ENCODE results near the gene BRINP2. TPM values are rescaled to one million over a fixed set of nuclear protein-coding genes. Genes with fewer than 3 reads are reported as not detected.

The BRINP2 gene, protein sequence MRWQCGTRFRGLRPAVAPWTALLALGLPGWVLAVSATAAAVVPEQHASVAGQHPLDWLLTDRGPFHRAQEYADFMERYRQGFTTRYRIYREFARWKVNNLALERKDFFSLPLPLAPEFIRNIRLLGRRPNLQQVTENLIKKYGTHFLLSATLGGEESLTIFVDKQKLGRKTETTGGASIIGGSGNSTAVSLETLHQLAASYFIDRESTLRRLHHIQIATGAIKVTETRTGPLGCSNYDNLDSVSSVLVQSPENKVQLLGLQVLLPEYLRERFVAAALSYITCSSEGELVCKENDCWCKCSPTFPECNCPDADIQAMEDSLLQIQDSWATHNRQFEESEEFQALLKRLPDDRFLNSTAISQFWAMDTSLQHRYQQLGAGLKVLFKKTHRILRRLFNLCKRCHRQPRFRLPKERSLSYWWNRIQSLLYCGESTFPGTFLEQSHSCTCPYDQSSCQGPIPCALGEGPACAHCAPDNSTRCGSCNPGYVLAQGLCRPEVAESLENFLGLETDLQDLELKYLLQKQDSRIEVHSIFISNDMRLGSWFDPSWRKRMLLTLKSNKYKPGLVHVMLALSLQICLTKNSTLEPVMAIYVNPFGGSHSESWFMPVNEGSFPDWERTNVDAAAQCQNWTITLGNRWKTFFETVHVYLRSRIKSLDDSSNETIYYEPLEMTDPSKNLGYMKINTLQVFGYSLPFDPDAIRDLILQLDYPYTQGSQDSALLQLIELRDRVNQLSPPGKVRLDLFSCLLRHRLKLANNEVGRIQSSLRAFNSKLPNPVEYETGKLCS
- total RNA-seq, result not detected in 2 replicates

DNA sequence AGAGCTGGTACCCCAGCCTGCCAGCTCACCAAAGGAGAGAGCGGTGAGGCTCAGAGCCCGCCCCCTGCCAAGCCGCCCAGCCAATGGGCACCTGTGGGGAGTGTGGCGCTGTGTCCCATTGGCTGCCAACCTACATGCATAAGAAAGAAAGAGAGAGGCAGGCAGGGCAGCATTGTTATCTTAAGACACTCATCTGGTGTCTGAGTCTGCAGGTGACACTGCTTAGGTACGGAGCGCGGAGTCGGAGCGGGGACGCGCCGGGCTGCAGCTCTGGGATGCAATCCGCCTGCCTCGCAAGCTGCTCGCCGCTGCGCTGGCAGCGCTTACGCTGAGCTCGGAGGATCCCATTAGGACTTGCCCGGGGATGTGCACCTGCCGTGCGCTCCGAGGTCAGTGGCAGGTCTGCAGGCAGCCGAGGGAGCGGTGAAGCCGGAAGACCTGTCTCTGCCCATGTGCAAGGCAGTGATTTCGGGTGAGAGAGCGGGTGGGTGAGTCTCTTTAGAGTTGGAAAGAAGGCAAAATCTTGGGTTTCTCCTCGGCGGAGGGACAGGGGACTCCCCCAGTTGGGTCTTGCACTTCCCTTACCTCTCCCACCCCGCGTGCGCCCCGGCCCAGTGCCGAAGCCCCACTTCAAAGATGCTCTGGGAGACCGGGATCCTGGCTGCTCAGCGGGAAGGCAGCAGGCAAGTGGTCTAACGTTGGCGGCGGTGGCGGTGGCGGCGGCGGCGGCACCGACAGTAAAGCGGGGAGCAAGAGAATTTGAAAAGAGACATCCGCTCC is at the start of gene BRINP2:
Gene BRINP2, plus strand, starts transcription at position 203 of the 780 bp plus-strand sequence. CDS start 58,919 bp downstream, outside the sequence.
- peak; percentile 42 for DNase-seq (ENCODE audit: low read depth)

DNA sequence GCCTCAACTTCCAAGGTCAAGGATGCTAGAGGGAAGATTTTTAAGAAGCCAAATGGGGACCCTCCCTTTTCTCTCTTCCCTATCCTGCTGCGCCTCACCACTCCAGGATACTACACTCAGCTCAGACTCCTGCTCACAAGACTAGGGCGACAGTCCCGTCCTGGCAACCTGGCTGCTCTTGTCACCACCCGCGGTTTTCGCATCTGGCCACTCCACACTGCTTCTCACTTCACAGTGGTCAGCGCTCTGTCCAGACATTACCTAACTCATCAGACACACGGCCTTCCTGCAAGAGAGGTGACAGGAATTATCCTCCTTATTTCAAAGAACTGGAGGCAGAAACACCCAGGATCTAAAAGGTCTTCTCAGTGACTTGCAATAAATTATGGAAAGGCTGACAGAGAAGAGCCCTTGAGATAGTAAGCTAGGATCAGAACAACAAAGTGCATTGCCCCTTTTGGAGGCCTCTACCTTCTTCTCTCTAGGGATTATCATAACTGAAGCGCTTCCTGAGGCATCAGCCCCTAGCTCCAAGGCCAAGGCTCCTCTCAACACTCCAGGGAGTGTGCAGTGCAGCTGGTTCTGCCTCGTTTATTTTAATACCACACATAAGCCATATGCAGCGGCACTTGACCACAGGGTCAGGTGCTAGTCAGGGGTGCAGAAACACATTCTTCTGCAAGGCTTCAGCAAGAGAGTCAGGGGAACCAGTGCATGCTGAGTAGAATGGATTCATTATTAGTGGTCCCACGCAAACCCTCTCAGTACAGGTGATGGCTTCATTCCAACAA is 48.1 kb upstream of the BRINP2 start:
- DNase-seq (ENCODE audit: low read depth), result peak; percentile 25

DNA sequence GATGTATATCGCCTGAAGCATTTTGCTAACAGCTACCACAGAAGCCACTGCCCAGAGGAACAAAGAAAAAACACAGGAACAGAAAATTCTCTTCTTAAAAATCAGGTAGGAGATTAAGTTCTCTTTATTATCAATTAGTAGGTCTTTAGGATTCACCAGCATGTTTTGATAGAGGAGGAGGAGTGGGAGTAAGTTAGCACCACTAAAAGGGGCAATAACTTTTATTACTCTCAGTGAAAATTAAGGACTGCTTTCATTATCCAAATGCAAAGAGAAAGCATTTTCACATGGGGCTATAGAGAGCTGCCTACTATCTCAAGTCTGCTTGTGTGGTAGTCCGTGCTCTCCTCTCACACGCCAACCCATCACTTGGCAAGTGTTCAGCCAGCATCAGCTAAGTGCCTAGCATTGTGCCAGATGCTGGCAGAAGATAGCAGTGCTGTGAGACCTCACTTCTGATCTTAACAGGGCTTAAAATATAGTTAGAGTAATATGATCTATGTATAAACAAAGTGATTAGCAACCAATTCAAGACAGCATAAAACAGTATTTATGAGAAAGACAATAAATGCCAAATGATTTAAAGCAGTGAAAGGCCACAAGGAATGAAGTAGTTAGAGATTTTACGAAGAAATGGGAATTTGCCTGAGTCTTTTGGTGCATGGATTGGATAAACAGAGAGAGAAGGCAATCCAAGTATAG is 46.0 kb upstream of the BRINP2 start:
- DNase-seq (ENCODE audit: low read depth), result no peak

DNA sequence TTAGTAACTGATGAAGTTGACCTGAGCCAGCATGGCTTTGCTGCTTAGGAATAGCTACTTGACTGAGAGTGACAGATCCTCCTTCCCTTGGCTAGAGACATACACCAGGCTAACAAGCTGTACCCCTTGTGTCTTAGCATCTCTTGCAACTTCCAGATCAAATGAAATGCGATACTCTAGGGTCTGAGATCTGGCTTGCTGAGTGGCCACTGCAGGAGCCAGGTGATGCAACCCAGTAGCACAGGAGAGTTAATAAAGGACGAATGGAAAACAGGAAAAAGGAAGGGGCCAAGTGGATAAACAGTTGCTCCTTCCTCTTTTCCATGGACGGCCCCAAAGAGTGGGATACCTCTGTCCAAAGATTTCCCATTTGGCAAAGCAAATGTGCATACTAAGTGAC is 44.5 kb upstream of the BRINP2 start:
- no peak for DNase-seq (ENCODE audit: low read depth)

DNA sequence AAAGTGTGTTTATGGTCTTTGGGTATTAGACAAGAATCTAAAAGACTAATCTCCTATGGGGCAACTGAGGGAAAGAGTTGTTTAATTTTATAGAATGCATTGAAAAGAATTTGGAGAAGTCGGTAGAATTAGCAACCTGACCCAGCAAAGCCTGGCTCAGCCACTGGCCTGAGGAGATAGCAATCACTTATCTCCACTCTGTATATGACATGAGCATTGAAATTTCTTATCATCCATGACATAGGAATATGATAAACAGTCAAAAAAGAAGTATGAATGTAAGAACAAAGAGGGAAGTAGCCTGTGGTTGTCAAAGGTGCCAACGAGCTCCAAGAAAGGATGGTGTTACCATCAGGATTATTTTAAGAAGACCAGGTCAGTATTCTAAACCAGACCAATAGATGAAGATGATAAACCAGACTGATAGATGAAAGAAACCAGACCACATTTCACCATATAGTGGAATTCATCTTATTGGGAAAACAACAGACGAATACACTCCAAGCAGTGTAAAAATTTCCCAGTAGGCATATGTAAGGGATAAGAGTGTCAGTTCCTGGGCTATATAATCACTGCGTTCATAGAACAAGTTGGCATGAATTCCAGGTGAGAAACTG is 42.0 kb upstream of the BRINP2 start:
- DNase-seq (ENCODE audit: low read depth), result no peak

DNA sequence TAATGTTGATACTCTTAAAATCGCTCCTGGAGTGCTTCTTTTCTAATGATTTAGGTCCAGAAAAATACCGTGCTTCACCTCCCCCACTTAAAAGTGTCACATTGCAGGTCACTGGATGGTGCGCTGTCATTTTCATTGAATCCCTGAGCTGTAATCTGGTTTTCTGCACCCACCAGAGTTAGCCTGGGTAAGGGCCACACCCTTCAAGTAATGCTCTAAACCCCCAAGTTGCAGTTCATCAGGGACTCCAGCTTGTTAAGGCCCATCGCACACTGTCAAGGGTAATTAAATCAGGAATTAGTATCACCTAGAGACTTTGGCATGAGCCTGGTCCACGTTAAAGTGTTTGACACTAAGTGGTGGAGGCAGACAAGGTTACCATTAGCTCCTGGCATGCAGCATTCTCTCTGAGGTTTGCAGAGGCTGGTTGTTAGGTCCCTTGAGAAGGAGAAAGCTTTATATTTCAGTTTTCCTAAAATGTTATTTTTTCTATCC is 40.3 kb upstream of the BRINP2 start:
- no peak for DNase-seq (ENCODE audit: low read depth)

DNA sequence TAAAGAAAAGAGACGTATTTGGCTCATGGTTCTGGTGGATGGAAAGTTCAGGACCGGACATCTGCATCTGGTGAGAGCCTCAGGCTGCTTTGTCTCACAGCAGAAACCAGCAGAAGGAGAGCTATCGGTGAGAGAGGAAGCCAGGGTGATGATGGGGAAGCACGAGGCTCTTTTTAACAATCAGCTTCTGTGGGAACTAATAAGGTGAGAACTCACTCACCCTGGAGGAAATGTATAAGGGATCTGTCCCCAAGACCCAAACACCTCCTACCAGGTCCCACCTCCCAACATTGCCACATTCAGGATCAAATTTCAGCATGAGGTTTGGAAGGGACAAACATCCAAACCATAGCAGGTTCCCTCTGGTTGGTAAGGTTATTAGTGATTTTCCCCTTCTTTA is 39.0 kb upstream of the BRINP2 start:
- DNase-seq (ENCODE audit: low read depth), result no peak

DNA sequence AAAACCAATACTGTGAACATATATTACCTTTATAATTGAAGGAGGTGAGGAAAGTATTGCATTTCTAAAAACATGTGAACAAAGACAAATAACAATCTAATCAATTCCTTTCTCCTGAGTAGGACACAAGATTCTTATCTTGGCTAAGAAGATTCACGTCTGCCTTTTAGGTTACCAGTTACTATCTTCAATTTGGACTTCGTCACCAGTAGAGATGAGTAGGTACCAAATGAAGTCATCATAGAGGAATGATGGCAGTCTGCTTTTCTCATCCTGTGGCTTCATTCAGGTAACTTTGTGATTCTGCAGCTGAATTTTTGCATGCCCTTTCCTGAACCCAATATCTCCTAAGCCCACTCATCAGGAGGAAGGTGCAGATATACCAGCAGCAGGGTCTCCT is 38.6 kb upstream of the BRINP2 start:
- DNase-seq (ENCODE audit: low read depth), result no peak

DNA sequence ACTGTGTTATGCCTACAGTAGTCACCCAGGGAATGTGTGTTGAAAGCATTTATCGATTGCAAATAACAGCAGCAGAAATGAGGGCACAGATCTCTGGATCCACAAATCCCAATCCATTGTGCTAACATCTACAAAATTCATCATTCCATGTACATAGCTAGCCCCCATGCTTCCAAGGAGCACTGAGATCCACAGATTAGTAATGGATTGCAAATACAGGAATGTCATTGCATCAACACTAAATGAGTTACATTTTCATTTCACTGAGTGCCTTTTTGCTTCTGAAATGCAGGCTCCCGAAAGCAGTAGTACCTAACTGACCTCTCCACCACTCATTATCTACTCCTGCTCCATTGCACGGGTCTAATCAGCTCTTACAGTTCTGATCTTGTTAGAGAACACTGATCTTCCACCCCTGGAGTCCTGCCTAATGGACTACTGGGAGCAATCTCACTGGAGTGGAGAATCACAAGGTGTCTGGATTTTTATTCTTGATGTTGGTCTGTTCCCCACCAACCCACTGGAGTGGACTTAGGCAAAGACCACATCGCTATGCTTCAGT is 36.7 kb upstream of the BRINP2 start:
- DNase-seq (ENCODE audit: low read depth), result no peak

DNA sequence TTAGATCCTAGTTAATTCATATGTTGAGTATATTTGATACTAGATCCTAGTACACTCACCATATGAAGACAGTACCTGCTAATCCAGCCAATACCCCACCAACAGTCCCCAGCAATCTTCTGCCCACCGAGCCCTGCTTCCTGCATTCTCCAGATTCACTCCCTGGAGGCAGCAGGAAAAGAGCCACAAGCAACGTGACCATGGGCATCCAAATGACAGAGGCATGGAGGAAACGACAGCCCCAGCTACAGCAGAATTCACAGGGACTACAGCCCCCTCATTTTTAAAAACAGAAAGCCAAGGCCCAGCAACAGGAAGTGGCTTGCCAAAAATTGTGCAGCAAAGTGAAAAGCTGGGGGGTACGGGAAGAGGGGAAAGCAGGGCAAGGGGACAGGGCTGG is 35.5 kb upstream of the BRINP2 start:
- no peak for DNase-seq (ENCODE audit: low read depth)

DNA sequence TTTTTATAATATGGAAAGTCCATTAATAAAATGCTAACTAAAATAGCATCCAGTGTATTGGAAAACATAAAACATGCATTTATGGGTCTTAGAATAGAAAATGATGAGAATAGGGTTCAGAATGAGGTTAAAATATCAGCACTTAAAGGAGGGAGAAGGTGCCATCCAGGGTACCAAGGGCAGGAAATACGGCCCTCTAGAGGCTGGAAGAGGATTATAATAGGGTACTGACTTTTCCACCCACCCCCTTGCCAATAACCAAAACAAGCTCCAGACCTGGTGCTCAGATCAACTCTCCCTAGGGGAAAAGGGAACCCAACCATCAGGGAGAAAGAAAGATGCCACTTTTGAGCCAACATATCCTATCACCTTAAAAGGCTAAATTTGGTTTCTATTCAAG is 32.9 kb upstream of the BRINP2 start:
- DNase-seq (ENCODE audit: low read depth), result no peak

DNA sequence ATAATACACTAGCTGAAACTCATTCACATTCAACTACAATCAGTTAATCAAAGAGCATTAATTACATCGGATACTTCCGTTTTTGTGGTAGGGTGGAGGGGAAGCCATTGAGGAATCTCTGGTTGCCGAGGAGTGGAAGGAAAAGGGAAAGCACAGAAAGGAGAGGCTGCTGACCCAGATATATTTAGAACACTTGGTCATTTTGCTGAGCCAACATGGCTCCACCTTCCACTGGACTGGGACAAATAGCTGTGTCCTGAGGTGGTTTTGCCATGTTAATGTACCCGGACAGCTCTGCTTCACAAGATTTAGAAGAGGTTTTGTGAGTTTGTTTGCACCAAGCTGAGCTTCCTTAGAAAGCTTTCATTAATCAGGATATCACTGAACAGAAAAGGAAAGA is 32.4 kb upstream of the BRINP2 start:
- DNase-seq (ENCODE audit: low read depth), result no peak

DNA sequence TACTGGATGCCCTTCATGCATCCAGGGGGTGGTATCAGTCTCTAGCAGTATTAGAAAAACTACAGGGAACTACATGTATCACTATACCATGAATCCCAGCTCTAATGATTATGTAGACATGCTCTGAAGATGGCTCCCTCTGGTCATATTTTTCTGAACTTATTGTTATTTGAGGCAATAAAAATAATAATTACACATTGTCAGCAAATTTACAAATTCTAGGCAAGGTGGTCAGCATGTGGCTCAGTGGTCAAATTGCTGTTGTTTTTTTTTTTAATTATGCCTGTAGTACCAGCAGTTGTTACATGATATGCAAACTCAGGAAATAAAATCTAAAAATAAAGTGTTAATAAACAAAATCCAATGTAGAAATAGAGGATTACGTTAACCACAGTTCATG is 28.7 kb upstream of the BRINP2 start:
- DNase-seq (ENCODE audit: low read depth), result no peak

DNA sequence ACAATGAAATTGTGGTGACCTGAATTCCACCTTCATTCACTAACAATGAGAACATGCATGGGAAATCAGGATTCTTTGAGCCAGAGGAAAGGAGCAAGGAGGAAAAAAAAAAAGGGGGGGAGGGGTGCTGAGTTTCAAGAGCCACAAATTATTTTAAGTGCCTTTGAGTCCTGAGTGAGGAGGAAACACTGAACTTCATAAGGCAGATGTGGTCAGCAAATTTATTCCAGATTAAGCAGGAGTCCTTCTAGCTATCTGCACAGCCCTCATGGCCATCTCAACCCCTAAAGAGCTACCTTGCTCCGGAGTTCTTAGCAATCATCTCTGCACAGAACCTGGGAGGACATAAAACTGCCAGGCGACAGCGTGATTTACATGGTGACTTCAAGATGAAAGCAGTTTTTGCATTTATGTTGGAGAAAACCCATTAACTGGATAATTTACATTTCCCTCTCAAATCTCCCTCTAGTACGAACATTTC is 27.9 kb upstream of the BRINP2 start:
- DNase-seq (ENCODE audit: low read depth), result no peak

DNA sequence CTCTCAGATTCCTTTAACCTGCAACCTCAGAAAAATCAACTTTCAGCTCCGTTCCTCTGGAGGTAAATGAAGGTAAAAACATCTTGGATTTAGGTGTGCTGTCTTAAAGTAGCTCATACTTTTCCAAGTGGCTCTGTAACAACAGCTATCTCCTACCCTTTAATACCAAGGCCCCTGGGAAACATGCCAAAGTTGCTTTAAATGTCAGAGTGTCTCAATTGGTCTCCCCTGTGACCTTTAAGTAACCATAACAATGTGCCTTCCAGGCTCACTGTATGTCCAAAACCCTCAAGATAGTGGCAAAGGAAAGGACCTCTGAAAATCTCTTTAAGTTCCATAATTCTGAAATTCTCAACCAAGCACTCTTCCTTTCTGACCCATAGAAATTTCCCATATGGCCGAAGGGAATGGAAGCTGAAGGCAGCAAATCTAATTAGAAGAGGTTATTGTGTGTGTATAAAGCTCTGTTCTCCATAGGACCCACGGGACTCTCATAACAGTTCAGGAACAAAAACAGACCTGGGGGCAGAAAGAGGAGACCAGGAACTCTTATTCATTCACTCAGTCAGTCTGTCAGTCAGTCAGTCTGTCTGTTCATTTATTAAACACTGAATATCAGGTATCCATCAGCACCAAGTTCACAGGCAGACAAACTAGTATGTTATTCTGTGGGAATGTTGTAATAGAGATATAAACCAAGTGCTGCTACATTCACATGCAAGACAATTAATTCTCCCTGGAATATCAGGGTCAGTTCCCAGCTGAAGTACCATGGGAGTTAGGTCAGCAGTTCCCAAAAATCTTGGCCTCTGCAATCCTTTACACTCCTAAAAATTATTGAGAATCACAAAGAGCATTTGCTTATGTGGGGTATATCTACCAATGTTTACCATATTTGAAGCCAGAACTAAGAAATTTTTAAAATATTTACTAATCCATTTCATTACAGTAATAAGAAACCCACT is 25.4 kb upstream of the BRINP2 start:
- DNase-seq (ENCODE audit: low read depth), result no peak

DNA sequence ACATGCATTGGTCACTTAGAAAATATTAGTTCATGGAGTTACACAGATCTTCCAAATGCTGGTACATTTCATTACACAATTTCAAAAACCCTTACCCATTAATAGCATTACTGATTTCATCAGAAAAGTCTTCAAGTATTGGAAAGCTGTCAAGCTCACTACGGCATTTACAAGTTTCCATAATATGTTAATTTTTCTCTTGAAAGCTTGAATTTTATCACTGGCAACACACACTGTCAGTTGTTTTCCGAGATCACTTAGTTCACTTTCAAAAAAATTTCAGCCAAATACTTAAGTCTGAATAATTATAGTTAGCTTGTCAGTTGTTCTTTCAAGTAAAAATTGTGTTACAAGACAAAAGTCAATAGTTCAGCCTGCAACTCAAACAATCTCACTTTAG is 24.3 kb upstream of the BRINP2 start:
- no peak for DNase-seq (ENCODE audit: low read depth)

DNA sequence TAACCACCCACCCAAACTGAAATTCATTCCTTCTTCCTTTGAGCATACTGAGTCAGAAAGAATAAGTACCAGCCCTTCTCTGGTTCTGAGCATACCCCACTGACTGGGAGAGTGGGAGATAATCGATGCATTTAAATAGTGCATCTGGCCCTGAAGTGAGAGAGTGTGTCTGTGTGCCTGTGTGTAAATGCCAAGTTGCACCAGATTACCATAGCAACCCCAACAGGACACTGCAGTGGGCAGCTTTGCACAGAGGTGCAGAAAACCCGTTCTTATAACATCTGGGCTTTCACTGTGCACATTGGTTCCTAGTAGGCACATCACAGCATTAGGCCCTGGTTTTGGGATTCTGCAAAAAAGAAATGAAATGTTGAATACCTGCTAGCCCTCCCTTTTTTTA is 8.5 kb upstream of the BRINP2 start:
- no peak for DNase-seq (ENCODE audit: low read depth)

DNA sequence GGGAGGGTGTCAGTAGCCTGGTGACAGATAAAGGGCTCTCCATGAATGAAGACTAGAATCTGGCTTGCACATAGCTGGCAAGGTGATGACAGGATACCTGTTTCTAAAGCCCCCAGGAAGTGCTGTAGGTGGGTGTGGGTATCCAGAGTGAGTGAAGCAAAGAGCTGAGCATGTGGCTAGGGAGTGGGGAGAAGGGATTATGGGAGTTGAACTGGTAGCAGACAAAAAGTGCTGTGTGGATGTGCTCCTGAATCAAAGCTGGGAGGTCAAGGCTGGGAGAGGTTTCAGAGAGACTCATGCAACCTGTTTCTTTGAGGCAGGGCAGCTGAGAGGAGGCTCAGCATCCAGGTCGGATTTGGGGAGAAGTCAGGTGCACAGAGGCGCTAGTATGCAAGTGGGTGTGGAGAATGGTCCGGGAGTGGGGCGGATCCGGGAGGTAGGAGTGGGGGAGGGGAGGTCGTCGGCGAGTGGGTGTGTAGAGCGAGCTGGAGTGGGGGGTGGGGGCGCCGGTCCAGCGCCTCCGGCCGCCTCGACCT is 6.8 kb upstream of the BRINP2 start:
- no peak for DNase-seq (ENCODE audit: low read depth)
